CD4-positive, CD25-positive, alpha-beta regulatory T cell (primary cell): ENCODE measurements around the gene MCFD2. TPM values are rescaled to one million over a fixed set of nuclear protein-coding genes. Genes with fewer than 3 reads are reported as not detected.

Source experiments
- ATAC-seq, 2 donors: fragments of 150-1000 bp; cut with Tn5 transposase; one replicate each; pipeline ENCODE4 v1.10.0; 2021; ENCODE audit warnings: low read depth in 2 of 2, moderate number of reproducible peaks in 2 of 2, moderate library complexity in 1 of 2
- DNase-seq, 3 donors: peaks; one replicate each; pipeline versions ENCODE4 v3.0.0 to v3.0.0-alpha.2; 2012 to 2022; ENCODE audit warnings: mixed read lengths in 1 of 3
- H3K27ac ChIP-seq: one replicate; pipeline ENCODE4 v1.7.0; 2013; ENCODE audit warnings: mild to moderate bottlenecking, low read length; ENCODE audit not compliant: insufficient read depth, poor library complexity, severe bottlenecking
- H3K27me3 ChIP-seq: one replicate; pipeline ENCODE4 v1.7.0; 2013; ENCODE audit warnings: low read length; ENCODE audit not compliant: control insufficient read depth, insufficient read depth
- H3K36me3 ChIP-seq: one replicate; pipeline ENCODE4 v1.7.0; 2013; ENCODE audit warnings: mild to moderate bottlenecking, low read length, moderate library complexity; ENCODE audit not compliant: control insufficient read depth, insufficient read depth
- H3K4me1 ChIP-seq: 2 replicates; pipeline ENCODE4 v1.7.0; 2013; ENCODE audit warnings: mild to moderate bottlenecking, low read length; ENCODE audit not compliant: insufficient read depth, control insufficient read depth, poor library complexity, severe bottlenecking
- H3K4me3 ChIP-seq: one replicate; pipeline ENCODE4 v1.7.0; 2013; ENCODE audit warnings: low read depth, mild to moderate bottlenecking, low read length, moderate library complexity
- H3K9me3 ChIP-seq, 2 experiments: 1 replicate in 1 of 2; 2 replicates in 1 of 2; pipeline ENCODE4 v1.7.0; 2013; ENCODE audit warnings: low read length in 2 of 2, mild to moderate bottlenecking in 1 of 2, moderate library complexity in 1 of 2; ENCODE audit not compliant: control insufficient read depth in 2 of 2
- H3K27ac Mint-ChIP-seq, 3 donors: one replicate each; pipeline ENCODE4 v1.8.0; 2020 to 2022; ENCODE audit warnings: mild to moderate bottlenecking in 3 of 3, mixed read lengths in 3 of 3, moderate library complexity in 2 of 3
- H3K27me3 Mint-ChIP-seq: one replicate; pipeline ENCODE4 v1.8.0; 2022; ENCODE audit warnings: mild to moderate bottlenecking, mixed read lengths
- H3K36me3 Mint-ChIP-seq: one replicate; pipeline ENCODE4 v1.8.0; 2020; ENCODE audit warnings: mixed read lengths
- H3K4me1 Mint-ChIP-seq, 4 donors: one replicate each; pipeline ENCODE4 v1.8.0; 2020 to 2022; ENCODE audit warnings: mixed read lengths in 4 of 4, mild to moderate bottlenecking in 1 of 4
- H3K4me3 Mint-ChIP-seq, 4 donors: one replicate each; pipeline ENCODE4 v1.8.0; 2020 to 2022; ENCODE audit warnings: mild to moderate bottlenecking in 4 of 4, mixed read lengths in 4 of 4, moderate library complexity in 3 of 4
- H3K9me3 Mint-ChIP-seq, 7 donors: one replicate each; pipeline ENCODE4 v1.8.0; 2020 to 2022; ENCODE audit warnings: mixed read lengths in 7 of 7, mild to moderate bottlenecking in 3 of 7, moderate library complexity in 2 of 7
- polyA plus RNA-seq, 4 donors: library from polyadenylated mRNA; unstranded; fragments of 300-500 nt; fragmentation: Illumina TruSeq; gene quantifications; one replicate each; pipeline ENCODE4 v1.2.3, GENCODE V29; 2021
- total RNA-seq: library from RNA; stranded (reverse); gene quantifications from one replicate; pipeline ENCODE4 v1.2.3, GENCODE V29; 2022

MCFD2 gene
- total and polyA plus RNA-seq, 5 donors from 2014 or later = 22.0 to 36.4 (median 30.2) TPM

GRCh38 chr2:46857871-46858701 is 57.5 kb downstream of the MCFD2 start:
- Mint-ChIP-seq H3K4me3 (no peak overlapping the region), H3K27me3 (peaks cover 23% of the 10 kb centered on the region), H3K4me1 (no peaks in the 10 kb centered on the region), H3K9me3 (peaks cover 0 to under 1% (median 0%) of the 10 kb centered on the region in 7 donors), H3K36me3 (no peaks in the 10 kb centered on the region), H3K27ac (no peak overlapping the region)
- H3K4me3 ChIP-seq = no peak overlapping the region
- ATAC-seq (no peak), DNase-seq (no peak)
- H3K27ac ChIP-seq = no peak overlapping the region
- no peaks in the 10 kb centered on the region for H3K4me1 ChIP-seq
- H3K27me3 ChIP-seq = no peaks in the 10 kb centered on the region
- no peaks in the 10 kb centered on the region for H3K36me3 ChIP-seq
- no peaks in the 10 kb centered on the region for H3K9me3 ChIP-seq

- ATAC-seq (no peak), DNase-seq (no peak)
- Histone ChIP-seq H3K4me3 (no peak overlapping the region), H3K36me3 (no peaks in the 10 kb centered on the region), H3K4me1 (no peaks in the 10 kb centered on the region), H3K9me3 (no peaks in the 10 kb centered on the region), H3K27me3 (no peaks in the 10 kb centered on the region), H3K27ac (no peak overlapping the region)
- no peaks in the 10 kb centered on the region for H3K4me1 Mint-ChIP-seq
- H3K9me3 Mint-ChIP-seq = peaks cover 0 to 2% (median 0%) of the 10 kb centered on the region in 7 donors
- no peak overlapping the region for H3K27ac Mint-ChIP-seq
- H3K36me3 Mint-ChIP-seq = no peaks in the 10 kb centered on the region
- H3K27me3 Mint-ChIP-seq = peaks cover 10% of the 10 kb centered on the region
- no peak overlapping the region for H3K4me3 Mint-ChIP-seq
Observed at GRCh38 chr2:46856336-46856735, 59.3 kb downstream of the MCFD2 start.

GRCh38 chr2:46855805-46856204 is 59.8 kb downstream of the MCFD2 start:
- DNase-seq (no peak), ATAC-seq (no peak)
- H3K4me1 Mint-ChIP-seq = no peaks in the 10 kb centered on the region
- Histone ChIP-seq H3K9me3 (no peaks in the 10 kb centered on the region), H3K36me3 (no peaks in the 10 kb centered on the region), H3K27me3 (no peaks in the 10 kb centered on the region), H3K4me3 (no peak overlapping the region), H3K4me1 (no peaks in the 10 kb centered on the region), H3K27ac (no peak overlapping the region)
- H3K27me3 Mint-ChIP-seq = peaks cover 9% of the 10 kb centered on the region
- no peak overlapping the region for H3K4me3 Mint-ChIP-seq
- H3K9me3 Mint-ChIP-seq = peaks cover 0 to 2% (median 0%) of the 10 kb centered on the region in 7 donors
- no peak overlapping the region for H3K27ac Mint-ChIP-seq
- no peaks in the 10 kb centered on the region for H3K36me3 Mint-ChIP-seq

- H3K4me3 ChIP-seq = no peak overlapping the region
- no peak for DNase-seq
- H3K9me3 ChIP-seq = no peaks in the 10 kb centered on the region
- H3K36me3 ChIP-seq = no peaks in the 10 kb centered on the region
- Mint-ChIP-seq H3K4me1 (no peaks in the 10 kb centered on the region), H3K9me3 (peaks cover 0 to 2% (median 0%) of the 10 kb centered on the region in 7 donors), H3K4me3 (no peak overlapping the region), H3K27me3 (peaks cover 11% of the 10 kb centered on the region), H3K27ac (no peak overlapping the region), H3K36me3 (no peaks in the 10 kb centered on the region)
- no peak for ATAC-seq
- H3K27me3 ChIP-seq = no peaks in the 10 kb centered on the region
- H3K4me1 ChIP-seq = no peaks in the 10 kb centered on the region
- no peak overlapping the region for H3K27ac ChIP-seq
Observed at GRCh38 chr2:46854260-46854659, 61.3 kb downstream of the MCFD2 start.

- Histone ChIP-seq H3K4me3 (no peak overlapping the region), H3K4me1 (no peaks in the 10 kb centered on the region), H3K27me3 (no peaks in the 10 kb centered on the region), H3K9me3 (no peaks in the 10 kb centered on the region), H3K27ac (no peak overlapping the region), H3K36me3 (no peaks in the 10 kb centered on the region)
- peak overlapping the region in 1 of 3 donors; percentile 46 for H3K27ac Mint-ChIP-seq
- ATAC-seq (no peak), DNase-seq (no peak)
- H3K36me3 Mint-ChIP-seq = no peaks in the 10 kb centered on the region
- H3K9me3 Mint-ChIP-seq = peaks cover 0 to 2% (median 0%) of the 10 kb centered on the region in 7 donors
- peaks cover 25% of the 10 kb centered on the region for H3K27me3 Mint-ChIP-seq
- no peak overlapping the region for H3K4me3 Mint-ChIP-seq
- no peaks in the 10 kb centered on the region for H3K4me1 Mint-ChIP-seq
Observed at GRCh38 chr2:46852598-46852997, 63.0 kb downstream of the MCFD2 start.

- H3K4me3 ChIP-seq = no peak overlapping the region
- H3K27me3 ChIP-seq = no peaks in the 10 kb centered on the region
- H3K9me3 ChIP-seq = no peaks in the 10 kb centered on the region
- H3K27ac Mint-ChIP-seq = no peak overlapping the region
- H3K36me3 ChIP-seq = no peaks in the 10 kb centered on the region
- peaks cover 0 to 2% (median 0%) of the 10 kb centered on the region in 7 donors for H3K9me3 Mint-ChIP-seq
- ATAC-seq (no peak), DNase-seq (no peak)
- H3K27ac ChIP-seq = no peak overlapping the region
- H3K36me3 Mint-ChIP-seq = no peaks in the 10 kb centered on the region
- no peaks in the 10 kb centered on the region for H3K4me1 ChIP-seq
- no peaks in the 10 kb centered on the region for H3K4me1 Mint-ChIP-seq
- H3K27me3 Mint-ChIP-seq = peaks cover 21% of the 10 kb centered on the region
- H3K4me3 Mint-ChIP-seq = no peak overlapping the region
Observed at GRCh38 chr2:46852124-46852523, 63.5 kb downstream of the MCFD2 start.

Other genes with a start within 250 kb of the MCFD2 start
- 11.5 TPM for gene SOCS5, start 216.5 kb downstream of the MCFD2 start, total RNA-seq
- gene SOCS5, start 216.5 kb downstream of the MCFD2 start, polyA plus RNA-seq = 1 to 10 TPM; 3.2 to 5.8 (median 5.2) TPM
- gene TTC7A, start 25.4 kb upstream of the MCFD2 start, total RNA-seq = 65.0 TPM
- gene TTC7A, start 25.4 kb upstream of the MCFD2 start, polyA plus RNA-seq = 10 to 100 TPM; 14.5 to 18.3 (median 16.6) TPM
- gene STPG4, start 239.5 kb upstream of the MCFD2 start, total RNA-seq = 0.32 TPM
- not detected for gene STPG4, start 239.5 kb upstream of the MCFD2 start, polyA plus RNA-seq